T-helper 17 cell (primary cell): ENCODE results near the gene HSF2. TPM values are rescaled to one million over a fixed set of nuclear protein-coding genes. Genes with fewer than 3 reads are reported as not detected.

Experiments used
- ATAC-seq: fragments of 150-1000 bp; cut with Tn5 transposase; 2 replicates; pipeline ENCODE4 v1.10.0; 2021; ENCODE audit warnings: mild to moderate bottlenecking, moderate library complexity
- DNase-seq, 3 donors: peaks; one replicate each; pipeline versions ENCODE4 v3.0.0 to v3.0.0-alpha.2; 2020 to 2021
- H3K9me3 ChIP-seq: one replicate; pipeline ENCODE4 v1.7.0; 2013; ENCODE audit warnings: low read length, mild to moderate bottlenecking; ENCODE audit not compliant: control insufficient read depth, poor library complexity, severe bottlenecking
- H3K27ac Mint-ChIP-seq: one replicate; pipeline ENCODE4 v1.8.0; 2022; ENCODE audit warnings: mild to moderate bottlenecking, moderate library complexity, mixed read lengths
- H3K27me3 Mint-ChIP-seq: one replicate; pipeline ENCODE4 v1.8.0; 2022; ENCODE audit warnings: mixed read lengths
- H3K36me3 Mint-ChIP-seq: one replicate; pipeline ENCODE4 v1.8.0; 2022; ENCODE audit warnings: low read depth, mixed read lengths
- H3K4me1 Mint-ChIP-seq: one replicate; pipeline ENCODE4 v1.8.0; 2022; ENCODE audit warnings: mild to moderate bottlenecking, mixed read lengths
- H3K4me3 Mint-ChIP-seq: one replicate; pipeline ENCODE4 v1.8.0; 2022; ENCODE audit warnings: mild to moderate bottlenecking, moderate library complexity, mixed read lengths
- total RNA-seq, 4 donors: library from RNA in 2 of 4; stranded (reverse) in 2 of 4; gene quantifications; one replicate each; pipeline ENCODE4 v1.2.3 and lab custom pipeline; 2022 to 2026

Gene HSF2
- total RNA-seq, 2 donors from 2014 or later: 16.1 to 20.4 TPM

- Mint-ChIP-seq H3K27ac (no peak overlapping the region), H3K27me3 (peaks cover 31% of the 10 kb centered on the region), H3K4me1 (peaks cover 8% of the 10 kb centered on the region), H3K4me3 (no peak overlapping the region), H3K36me3 (no peaks in the 10 kb centered on the region)
- no peaks in the 10 kb centered on the region for H3K9me3 ChIP-seq
- ATAC-seq (no peak), DNase-seq (no peak)
Observed at GRCh38 chr6:122385857-122386612, 13.4 kb upstream of the HSF2 start.

GRCh38 chr6:122388945-122389344 lies 10.5 kb upstream of the HSF2 start:
- no peaks in the 10 kb centered on the region for H3K9me3 ChIP-seq
- H3K4me1 Mint-ChIP-seq: peaks cover 2% of the 10 kb centered on the region
- no peak for DNase-seq
- no peak overlapping the region for H3K4me3 Mint-ChIP-seq
- H3K27ac Mint-ChIP-seq: no peak overlapping the region
- ATAC-seq: no peak
- no peaks in the 10 kb centered on the region for H3K36me3 Mint-ChIP-seq
- peaks cover 23% of the 10 kb centered on the region for H3K27me3 Mint-ChIP-seq

- no peaks in the 10 kb centered on the region for H3K9me3 ChIP-seq
- Mint-ChIP-seq H3K4me1 (no peaks in the 10 kb centered on the region), H3K4me3 (no peak overlapping the region), H3K27ac (no peak overlapping the region), H3K27me3 (peaks cover 21% of the 10 kb centered on the region), H3K36me3 (no peaks in the 10 kb centered on the region)
- ATAC-seq (no peak), DNase-seq (no peak)
Observed at GRCh38 chr6:122389704-122390372, 9.6 kb upstream of the HSF2 start.

- H3K27ac Mint-ChIP-seq: no peak overlapping the region
- ATAC-seq: no peak
- H3K4me3 Mint-ChIP-seq: no peak overlapping the region
Observed at GRCh38 chr6:122392564-122393350, 6.7 kb upstream of the HSF2 start.

GRCh38 chr6:122393351-122393896 lies 6.0 kb upstream of the HSF2 start:
- Mint-ChIP-seq H3K36me3 (no peaks in the 10 kb centered on the region), H3K27me3 (peaks cover 6% of the 10 kb centered on the region), H3K27ac (no peak overlapping the region), H3K4me1 (no peaks in the 10 kb centered on the region), H3K4me3 (no peak overlapping the region)
- no peak for DNase-seq
- H3K9me3 ChIP-seq: no peaks in the 10 kb centered on the region
- no peak for ATAC-seq

More at GRCh38 chr6:122392564-122393350, 6.7 kb upstream of the HSF2 start:
- Mint-ChIP-seq H3K4me1 (no peaks in the 10 kb centered on the region), H3K36me3 (no peaks in the 10 kb centered on the region), H3K27me3 (peaks cover 6% of the 10 kb centered on the region)
- H3K9me3 ChIP-seq: no peaks in the 10 kb centered on the region
- DNase-seq: no peak

GRCh38 chr6:122394016-122394415 lies 5.4 kb upstream of the HSF2 start:
- no peaks in the 10 kb centered on the region for H3K9me3 ChIP-seq
- H3K4me3 Mint-ChIP-seq: no peak overlapping the region
- H3K27ac Mint-ChIP-seq: no peak overlapping the region
- peaks cover 6% of the 10 kb centered on the region for H3K27me3 Mint-ChIP-seq
- no peak for ATAC-seq
- H3K36me3 Mint-ChIP-seq: no peaks in the 10 kb centered on the region
- H3K4me1 Mint-ChIP-seq: no peaks in the 10 kb centered on the region
- no peak for DNase-seq

- no peaks in the 10 kb centered on the region for H3K9me3 ChIP-seq
- ATAC-seq (no peak), DNase-seq (no peak)
- peaks cover 2% of the 10 kb centered on the region for H3K36me3 Mint-ChIP-seq
- peak overlapping the region; percentile 91 for H3K27ac Mint-ChIP-seq
- peaks cover 19% of the 10 kb centered on the region for H3K4me1 Mint-ChIP-seq
- peak overlapping the region; percentile 98 for H3K4me3 Mint-ChIP-seq
- H3K27me3 Mint-ChIP-seq: no peaks in the 10 kb centered on the region
Observed at GRCh38 chr6:122399055-122399347, 451 bp upstream of the HSF2 start.

GRCh38 chr6:122400121-122400450 lies 634 bp downstream of the HSF2 start:
- DNase-seq (peak in 1 of 3 donors; percentile 6), ATAC-seq (no peak)
- Mint-ChIP-seq H3K27me3 (no peaks in the 10 kb centered on the region), H3K4me3 (peak overlapping the region; percentile 98), H3K36me3 (peaks cover 2% of the 10 kb centered on the region), H3K4me1 (peaks cover 20% of the 10 kb centered on the region), H3K27ac (peak overlapping the region; percentile 91)
- H3K9me3 ChIP-seq: no peaks in the 10 kb centered on the region

GRCh38 chr6:122400462-122401089 lies 1.1 kb downstream of the HSF2 start:
- ATAC-seq: no peak
- Mint-ChIP-seq H3K4me1 (peaks cover 20% of the 10 kb centered on the region), H3K27ac (peak overlapping the region; percentile 91), H3K27me3 (no peaks in the 10 kb centered on the region), H3K36me3 (peaks cover 2% of the 10 kb centered on the region), H3K4me3 (peak overlapping the region; percentile 98)
- DNase-seq: no peak
- H3K9me3 ChIP-seq: no peaks in the 10 kb centered on the region

GRCh38 chr6:122401104-122401503 lies 1.7 kb downstream of the HSF2 start:
- no peak overlapping the region for H3K27ac Mint-ChIP-seq
- no peak for ATAC-seq
- H3K4me1 Mint-ChIP-seq: peaks cover 22% of the 10 kb centered on the region

GRCh38 chr6:122404444-122404843 lies 5.0 kb downstream of the HSF2 start:
- Mint-ChIP-seq H3K4me1 (peaks cover 41% of the 10 kb centered on the region), H3K4me3 (no peak overlapping the region), H3K27ac (peak overlapping the region; percentile 43), H3K36me3 (peaks cover 7% of the 10 kb centered on the region), H3K27me3 (no peaks in the 10 kb centered on the region)
- ATAC-seq (no peak), DNase-seq (no peak)
- no peaks in the 10 kb centered on the region for H3K9me3 ChIP-seq

More at GRCh38 chr6:122401104-122401503, 1.7 kb downstream of the HSF2 start:
- Mint-ChIP-seq H3K4me3 (peak overlapping the region; percentile 98), H3K36me3 (peaks cover 2% of the 10 kb centered on the region), H3K27me3 (no peaks in the 10 kb centered on the region)
- no peak for DNase-seq
- no peaks in the 10 kb centered on the region for H3K9me3 ChIP-seq

- no peaks in the 10 kb centered on the region for H3K9me3 ChIP-seq
- H3K27me3 Mint-ChIP-seq: no peaks in the 10 kb centered on the region
- no peak overlapping the region for H3K4me3 Mint-ChIP-seq
- H3K27ac Mint-ChIP-seq: no peak overlapping the region
- no peak for DNase-seq
- peaks cover 5% of the 10 kb centered on the region for H3K36me3 Mint-ChIP-seq
- H3K4me1 Mint-ChIP-seq: peaks cover 45% of the 10 kb centered on the region
- no peak for ATAC-seq
Observed at GRCh38 chr6:122405417-122405816, 6.0 kb downstream of the HSF2 start.

GRCh38 chr6:122406187-122406586 lies 6.7 kb downstream of the HSF2 start:
- H3K9me3 ChIP-seq: no peaks in the 10 kb centered on the region
- H3K36me3 Mint-ChIP-seq: peaks cover 6% of the 10 kb centered on the region
- DNase-seq (no peak), ATAC-seq (no peak)
- H3K4me3 Mint-ChIP-seq: no peak overlapping the region
- no peak overlapping the region for H3K27ac Mint-ChIP-seq
- peaks cover 41% of the 10 kb centered on the region for H3K4me1 Mint-ChIP-seq
- no peaks in the 10 kb centered on the region for H3K27me3 Mint-ChIP-seq
